ENCODE results near the gene KNDC1. TPM values are rescaled to one million over a fixed set of nuclear protein-coding genes. Genes with fewer than 3 reads are reported as not detected.

The KNDC1 gene
- total and polyA plus RNA-seq, 10 of the 15 experiments (the other 5 are each of a cell fraction or from before 2014, with no cell fraction given), result 0.03 to 0.11 (median 0.05) TPM; not detected in 7

- SMC1A ChIA-PET (ENCODE audit: uncharacterized antibody, unreplicated experiment), result no interaction called here
- Histone ChIP-seq H3K27me3 (replicated peaks in 1 of 2; ENCODE audit: control insufficient read depth in 2 of 2, insufficient read depth in 2 of 2, low read length in 1 of 2) (no peaks in the 10 kb centered on the region), H3K27ac (ENCODE audit: control insufficient read depth, insufficient read depth) (no peak overlapping the region), H3K79me2 (ENCODE audit: control insufficient read depth, insufficient read depth, low read length) (no peaks in the 10 kb centered on the region), H4K20me1 (ENCODE audit: control insufficient read depth, insufficient read depth) (no peaks in the 10 kb centered on the region), H3K9me3 (replicated peaks; ENCODE audit: control insufficient read depth, insufficient read depth, low read length) (no peaks in the 10 kb centered on the region; the same call in 2 of the 3 replicates), H3K4me2 (ENCODE audit: control insufficient read depth, insufficient read depth) (no peak overlapping the region), H2AFZ (ENCODE audit: control insufficient read depth, low read depth, low read length) (no peak overlapping the region), H3K4me1 (ENCODE audit: control insufficient read depth, insufficient read depth, low read length) (no peaks in the 10 kb centered on the region), H3K4me3 (no peak overlapping the region), H3K36me3 (ENCODE audit: control insufficient read depth in 2 of 2, insufficient read depth in 2 of 2, low read length in 1 of 2) (no peaks in the 10 kb centered on the region), H3K9ac (ENCODE audit: control insufficient read depth, insufficient read depth, low read length) (no peak overlapping the region)
- intact Hi-C loops (cut with micrococcal nuclease; ENCODE audit: unreplicated experiment), result no loop called here
- WGBS (ENCODE audit: insufficient coverage, insufficient replicate concordance, low lambda C conversion rate, missing lambda C conversion rate), result 21% methylated on average over 20 of the region's 20 CpGs
- in situ Hi-C loops (cut with MboI), result no loop called here
- BruUV-seq (replicated peaks), result no TSS peak
- no peak for FAIRE-seq
- no peak for DNase-seq (ENCODE audit: low read depth, low spot score)
- RAD21 ChIA-PET (ENCODE audit: unreplicated experiment), result interaction anchor here (0.6 kb wide), 1 partner anchor 892 kb away, joined by 3 read pairs; no protein-coding TSS in a partner anchor
- TF ChIP-seq FOS (IDR thresholded peaks at IDR 0.05; ENCODE audit: borderline replicate concordance, extremely low read depth, insufficient read length) (no peak), USF2 (IDR thresholded peaks at IDR 0.05; ENCODE audit: borderline replicate concordance, low read depth, low read length) (no peak), PKNOX1 (IDR thresholded peaks at IDR 0.05) (no peak), ATF2 (IDR thresholded peaks at IDR 0.05; ENCODE audit: low read length) (no peak)
- POLR2A ChIA-PET, result no interaction called here
- ATAC-seq, result no peak
- CTCF ChIA-PET, result no interaction called here
Observed at GRCh38 chr10:133133471-133134231, 26.4 kb upstream of the KNDC1 start.
